Sigmoid colon (tissue), 4 donors: ENCODE results near the gene FCGBP.
"Not testable (repeated sequence)": the region's sequence is repeated elsewhere in the genome, so short reads cannot be mapped to it uniquely, and the experiment has no call there.

Source experiments
- CTCF ChIP-seq, 4 experiments: fragments of 450-650 bp in 3 of 4; fragments of 200-600 bp in 1 of 4; IDR thresholded peaks; one replicate each; pipeline ENCODE4 v1.5.1; 2016 to 2019; ENCODE audit warnings: antibody characterized with exemption in 4 of 4, mild to moderate bottlenecking in 3 of 4, moderate library complexity in 2 of 4
- POLR2A ChIP-seq, 2 donors: fragments of 450-650 bp; IDR thresholded peaks; one replicate each; pipeline ENCODE4 v1.6.1; 2016; ENCODE audit warnings: antibody characterized with exemption in 2 of 2, mild to moderate bottlenecking in 2 of 2, moderate library complexity in 2 of 2
- POLR2AphosphoS5 ChIP-seq, 4 donors: sonication (generic); formaldehyde crosslinking; IDR thresholded peaks; one replicate each; pipeline ENCODE4 v1.6.1; 2017; ENCODE audit warnings: antibody characterized with exemption in 4 of 4

- not testable (repeated sequence) for TF ChIP-seq POLR2A, CTCF, POLR2AphosphoS5 (IDR thresholded peaks at IDR 0.05)
These were observed 25.0 kb upstream of the FCGBP start for GRCh38 chr19:39959407-39959806.
